Measurements from ENCODE around the gene NEURL1B. TPM values are rescaled to one million over a fixed set of nuclear protein-coding genes. Genes with fewer than 3 reads are reported as not detected.

The NEURL1B gene
- total and polyA plus RNA-seq, 8 donors: 2.8 to 7.8 (median 3.9) TPM

DNA sequence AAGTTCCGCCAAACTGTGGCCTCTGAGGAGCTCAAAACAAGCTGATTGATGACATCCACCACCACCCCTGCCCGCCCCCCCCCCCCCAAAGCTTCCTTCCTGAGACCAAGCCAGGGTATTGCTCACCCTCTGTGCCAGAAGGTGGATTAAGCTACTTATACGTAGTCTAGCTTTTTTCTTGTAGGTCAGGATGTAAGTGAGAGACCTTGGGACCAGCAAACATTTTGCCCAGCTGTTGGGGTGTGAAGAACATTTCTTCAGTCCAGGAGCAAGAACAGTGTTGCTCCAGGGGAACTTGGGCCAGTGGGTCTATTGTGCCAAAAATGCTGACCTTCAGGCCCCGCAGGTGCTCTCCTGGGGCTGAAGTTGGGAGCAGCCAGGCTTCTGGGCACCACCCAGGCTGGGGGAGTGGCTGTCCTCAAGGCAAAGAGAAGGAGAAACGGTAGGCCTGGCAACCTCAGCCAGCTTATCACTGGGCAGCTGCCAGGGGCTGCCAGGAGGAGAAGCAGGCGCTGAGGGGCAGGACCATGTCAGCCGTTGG, 18.0 kb downstream of the NEURL1B start:
- Histone ChIP-seq H3K9me3 (no peaks in the 10 kb centered on the region), H3K4me1 (peaks cover 13 to 30% (median 26%) of the 10 kb centered on the region in 3 donors), H3K27me3 (no peaks in the 10 kb centered on the region), H3K27ac (peak overlapping the region; percentile 47 to 67 (median 62)), H3K36me3 (no peaks in the 10 kb centered on the region), H3K4me3 (no peak overlapping the region)
- 7 to 24% methylated on average over 7 of the region's 7 CpGs for WGBS, 2 donors
- FAIRE-seq (no peak), DNase-seq (peak; percentile 77 to 93 (median 89)), ATAC-seq (peak; percentile 86 to 91 (median 88))
- intact Hi-C loops (cut with DNase I): no loop called here
- TF ChIP-seq, protein P1, sequence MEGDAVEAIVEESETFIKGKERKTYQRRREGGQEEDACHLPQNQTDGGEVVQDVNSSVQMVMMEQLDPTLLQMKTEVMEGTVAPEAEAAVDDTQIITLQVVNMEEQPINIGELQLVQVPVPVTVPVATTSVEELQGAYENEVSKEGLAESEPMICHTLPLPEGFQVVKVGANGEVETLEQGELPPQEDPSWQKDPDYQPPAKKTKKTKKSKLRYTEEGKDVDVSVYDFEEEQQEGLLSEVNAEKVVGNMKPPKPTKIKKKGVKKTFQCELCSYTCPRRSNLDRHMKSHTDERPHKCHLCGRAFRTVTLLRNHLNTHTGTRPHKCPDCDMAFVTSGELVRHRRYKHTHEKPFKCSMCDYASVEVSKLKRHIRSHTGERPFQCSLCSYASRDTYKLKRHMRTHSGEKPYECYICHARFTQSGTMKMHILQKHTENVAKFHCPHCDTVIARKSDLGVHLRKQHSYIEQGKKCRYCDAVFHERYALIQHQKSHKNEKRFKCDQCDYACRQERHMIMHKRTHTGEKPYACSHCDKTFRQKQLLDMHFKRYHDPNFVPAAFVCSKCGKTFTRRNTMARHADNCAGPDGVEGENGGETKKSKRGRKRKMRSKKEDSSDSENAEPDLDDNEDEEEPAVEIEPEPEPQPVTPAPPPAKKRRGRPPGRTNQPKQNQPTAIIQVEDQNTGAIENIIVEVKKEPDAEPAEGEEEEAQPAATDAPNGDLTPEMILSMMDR (IDR thresholded peaks at IDR 0.05): no peak

- H3K27me3 ChIP-seq: no peaks in the 10 kb centered on the region
- peaks cover 13 to 30% (median 26%) of the 10 kb centered on the region in 3 donors for H3K4me1 ChIP-seq
- FAIRE-seq (no peak), ATAC-seq (no peak), DNase-seq (no peak)
- peak overlapping the region; percentile 47 to 67 (median 62) for H3K27ac ChIP-seq
- H3K36me3 ChIP-seq: no peaks in the 10 kb centered on the region
- TF ChIP-seq, protein P1 (IDR thresholded peaks at IDR 0.05): no peak
- H3K9me3 ChIP-seq: no peaks in the 10 kb centered on the region
- no peak overlapping the region for H3K4me3 ChIP-seq
- intact Hi-C loops (cut with DNase I): no loop called here
These were observed 18.5 kb downstream of the NEURL1B start for GRCh38 chr5:172659570-172659908.

DNA sequence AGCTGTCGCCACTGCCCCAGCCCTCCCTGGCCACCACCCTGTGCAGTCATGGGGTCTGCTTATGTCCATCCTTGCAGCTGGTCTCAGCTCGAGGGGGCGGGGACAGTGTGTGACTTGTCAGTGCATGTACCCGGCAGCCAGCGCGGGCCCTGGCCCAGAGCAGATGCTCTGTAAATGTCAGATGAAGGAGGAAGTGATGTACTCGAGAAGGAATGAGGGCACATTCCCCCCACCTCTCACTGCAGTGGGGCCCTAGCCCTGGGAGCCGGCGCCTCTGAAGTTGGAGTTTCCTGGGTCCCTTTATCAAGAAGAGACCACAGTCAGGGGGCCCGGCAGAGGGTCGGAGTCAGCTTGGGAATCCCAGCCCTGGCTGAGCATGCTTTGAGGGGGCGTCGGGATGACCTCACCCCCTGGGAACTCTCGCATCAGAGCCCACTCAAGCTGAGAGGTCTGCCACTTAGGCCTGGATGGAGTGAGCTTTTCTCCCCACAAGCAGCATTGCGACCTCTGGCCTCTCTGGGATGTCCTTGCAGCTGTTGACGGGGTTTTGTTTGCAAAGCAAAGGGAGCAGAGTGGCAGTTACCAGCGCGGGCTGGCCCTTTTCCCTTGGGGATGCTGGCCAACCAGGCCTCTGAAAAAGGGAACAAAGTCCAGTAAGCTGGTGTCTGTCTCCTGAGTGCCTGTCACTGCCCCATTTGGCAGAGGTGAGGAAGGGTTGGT, 19.0 kb downstream of the NEURL1B start:
- H3K27ac ChIP-seq: peak overlapping the region; percentile 47 to 67 (median 62)
- 13 to 23% methylated on average over 18 of the region's 18 CpGs for WGBS, 2 donors
- H3K36me3 ChIP-seq: no peaks in the 10 kb centered on the region
- intact Hi-C loops (cut with DNase I): no loop called here
- peak; percentile 87 to 94 (median 90) for ATAC-seq
- TF ChIP-seq, protein P1 (IDR thresholded peaks at IDR 0.05): no peak
- no peak for FAIRE-seq
- H3K9me3 ChIP-seq: no peaks in the 10 kb centered on the region
- peaks cover 13 to 30% (median 26%) of the 10 kb centered on the region in 3 donors for H3K4me1 ChIP-seq
- peak; percentile 85 to 93 (median 90) for DNase-seq
- H3K27me3 ChIP-seq: no peaks in the 10 kb centered on the region
- no peak overlapping the region for H3K4me3 ChIP-seq

- Histone ChIP-seq H3K4me1 (peaks cover 13 to 30% (median 26%) of the 10 kb centered on the region in 3 donors), H3K36me3 (no peaks in the 10 kb centered on the region), H3K27me3 (no peaks in the 10 kb centered on the region), H3K9me3 (no peaks in the 10 kb centered on the region), H3K4me3 (no peak overlapping the region), H3K27ac (peak overlapping the region in 3 of 4 donors; percentile 57 to 67 (median 66))
- FAIRE-seq (no peak), ATAC-seq (no peak), DNase-seq (no peak)
- TF ChIP-seq, protein P1 (IDR thresholded peaks at IDR 0.05): no peak
- intact Hi-C loops (cut with DNase I): no loop called here
- 78 to 80% methylated on average over 3 of the region's 3 CpGs for WGBS, 2 donors
These were observed 19.9 kb downstream of the NEURL1B start for GRCh38 chr5:172660974-172661373.

DNA sequence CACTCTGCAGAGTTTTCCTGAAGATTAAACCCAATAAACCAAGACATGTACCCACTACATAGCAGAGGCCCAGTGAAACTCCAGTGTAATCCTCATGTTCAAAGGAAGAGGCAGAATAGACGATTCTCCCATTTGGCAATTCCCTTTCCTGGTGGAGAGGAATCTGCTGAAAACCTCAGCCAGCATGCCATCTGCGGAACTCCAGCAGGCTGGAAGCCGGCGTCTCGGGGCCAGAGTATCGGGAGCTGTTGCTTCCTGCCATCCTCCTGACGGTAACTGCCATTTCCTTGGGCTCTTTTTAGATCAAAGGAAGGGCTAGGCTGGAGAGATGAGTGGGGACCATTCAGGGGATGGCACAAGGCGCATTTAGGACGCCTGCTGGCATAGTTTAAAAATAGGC, 20.5 kb downstream of the NEURL1B start:
- no peaks in the 10 kb centered on the region for H3K36me3 ChIP-seq
- no peaks in the 10 kb centered on the region for H3K9me3 ChIP-seq
- no peaks in the 10 kb centered on the region for H3K27me3 ChIP-seq
- intact Hi-C loops (cut with DNase I): no loop called here
- ATAC-seq (no peak), FAIRE-seq (no peak), DNase-seq (no peak)
- peaks cover 13 to 30% (median 26%) of the 10 kb centered on the region in 3 donors for H3K4me1 ChIP-seq
- 83 to 86% methylated on average over 9 of the region's 9 CpGs for WGBS, 2 donors
- TF ChIP-seq, protein P1 (IDR thresholded peaks at IDR 0.05): no peak
- no peak overlapping the region for H3K27ac ChIP-seq
- no peak overlapping the region for H3K4me3 ChIP-seq

Measured in pancreas (tissue), 10 donors.